SK-N-SH (cell line): ENCODE measurements around the gene PKNOX2. TPM values are rescaled to one million over a fixed set of nuclear protein-coding genes. Genes with fewer than 3 reads are reported as not detected.

Experiments
- CTCF ChIA-PET: fragments of 300-600, 350-600 bp; formaldehyde crosslinking; extraction: SDS; loops from one replicate; lab custom pipeline; 2021; lab: Yijun Ruan, JAX
- POLR2A ChIA-PET: fragments of 350-600 bp; sonication (Branson Sonifier 250); formaldehyde crosslinking; extraction: SDS; loops from one replicate; lab custom pipeline; 2020; ENCODE audit warnings: antibody characterized with exemption, inconsistent platforms; lab: Yijun Ruan, JAX
- DNase-seq: peaks from one replicate; pipeline ENCODE4 v3.0.0; 2012
- H2AFZ ChIP-seq: fragments of 200-600 bp; sonication (generic); 2 replicates; pipeline ENCODE4 v1.8.1; 2016; ENCODE audit warnings: antibody characterized with exemption, mild to moderate bottlenecking, low read depth
- H3F3A ChIP-seq: fragments of 200-600 bp; sonication (generic); replicated peaks from 2 replicates; pipeline ENCODE3; 2016; ENCODE audit warnings: antibody characterized with exemption, mild to moderate bottlenecking; ENCODE audit not compliant: insufficient read depth
- H3K27ac ChIP-seq, 2 experiments: fragments of 200-500 bp in 1 of 2; fragments of 200-600 bp in 1 of 2; sonication (Bioruptor generic) in 1 of 2; sonication (generic), shearing (Covaris generic) in 1 of 2; 2 replicates each; pipeline versions ENCODE4 v1.5.1 to v1.6.1; 2014 to 2016; ENCODE audit warnings: low read depth in 2 of 2, inconsistent platforms in 1 of 2, low read length in 1 of 2, mild to moderate bottlenecking in 1 of 2, mixed read lengths in 1 of 2
- H3K27me3 ChIP-seq: fragments of 200-600 bp; sonication (generic), shearing (Covaris generic); 2 replicates; pipeline ENCODE4 v1.6.1; 2016; ENCODE audit warnings: mixed run types; ENCODE audit not compliant: insufficient read depth
- H3K36me3 ChIP-seq, 2 experiments: fragments of 200-500 bp in 1 of 2; fragments of 200-600 bp in 1 of 2; sonication (Bioruptor generic) in 1 of 2; sonication (generic) in 1 of 2; replicated peaks in 1 of 2; 2 replicates each; pipeline versions ENCODE3 to v1.5.1; 2014 to 2016; ENCODE audit warnings: low read length in 1 of 2, mild to moderate bottlenecking in 1 of 2; ENCODE audit not compliant: insufficient read depth in 2 of 2, control insufficient read depth in 1 of 2
- H3K4me1 ChIP-seq, 2 experiments: fragments of 200-500 bp in 1 of 2; fragments of 200-600 bp in 1 of 2; sonication (Bioruptor generic) in 1 of 2; sonication (generic), shearing (Covaris generic) in 1 of 2; 2 replicates each; pipeline versions ENCODE4 v1.5.1 to v1.6.1; 2014 to 2016; ENCODE audit warnings: low read depth in 1 of 2, low read length in 1 of 2, mixed run types in 1 of 2; ENCODE audit not compliant: insufficient read depth in 2 of 2, control insufficient read depth in 1 of 2
- H3K4me2 ChIP-seq: fragments of 200-600 bp; sonication (generic), shearing (Covaris generic); 2 replicates; pipeline ENCODE4 v1.6.1; 2017; ENCODE audit warnings: mixed run types
- H3K4me3 ChIP-seq, 2 experiments: fragments of 200-500 bp in 1 of 2; fragments of 200-600 bp in 1 of 2; sonication (Bioruptor generic) in 1 of 2; sonication (generic), shearing (Covaris generic) in 1 of 2; 2 replicates each; pipeline versions ENCODE4 v1.5.1 to v1.8.1; 2014 to 2016; ENCODE audit warnings: low read depth in 2 of 2, inconsistent platforms in 1 of 2, low read length in 1 of 2, mild to moderate bottlenecking in 1 of 2, mixed read lengths in 1 of 2, moderate library complexity in 1 of 2
- H3K79me2 ChIP-seq: fragments of 200-600 bp; sonication (generic); 2 replicates; pipeline ENCODE4 v1.8.1; 2017; ENCODE audit warnings: mild to moderate bottlenecking; ENCODE audit not compliant: insufficient read depth
- H3K9ac ChIP-seq: fragments of 200-600 bp; sonication (generic); 2 replicates; pipeline ENCODE4 v1.6.1; 2017; ENCODE audit warnings: mixed run types
- H3K9me2 ChIP-seq: fragments of 200-600 bp; sonication (generic); 2 replicates; pipeline ENCODE4 v1.6.1; 2017; ENCODE audit warnings: mixed run types
- H3K9me3 ChIP-seq: fragments of 200-600 bp; sonication (generic); 2 replicates; pipeline ENCODE4 v1.6.1; 2017; ENCODE audit warnings: mixed run types, mild to moderate bottlenecking, moderate library complexity
- H4K20me1 ChIP-seq: fragments of 200-600 bp; sonication (generic); 2 replicates; pipeline ENCODE4 v1.6.1; 2017; ENCODE audit warnings: mild to moderate bottlenecking, mixed run types; ENCODE audit not compliant: insufficient read depth
- CHD2 ChIP-seq: fragments of 150-350 bp; IDR thresholded peaks from 2 replicates; pipeline ENCODE4 v1.6.1; 2018; ENCODE audit warnings: low read length; ENCODE audit not compliant: partially characterized antibody
- ELF1 ChIP-seq: IDR thresholded peaks from 2 replicates; pipeline ENCODE4 v1.4.0; 2012
- EP300 ChIP-seq, 2 experiments: IDR thresholded peaks; 2 replicates each; pipeline versions ENCODE4 v1.4.0 to v1.6.1; 2012; ENCODE audit warnings: borderline replicate concordance in 1 of 2, low read depth in 1 of 2, low read length in 1 of 2
- EZH2phosphoT487 ChIP-seq: fragments of 200-600 bp; sonication (generic); IDR thresholded peaks from 2 replicates; pipeline ENCODE4 v1.6.1; 2017; ENCODE audit warnings: low read depth, mixed run types, mild to moderate bottlenecking, antibody characterized with exemption, moderate library complexity, borderline replicate concordance
- FOSL2 ChIP-seq: IDR thresholded peaks from 2 replicates; pipeline ENCODE4 v1.4.0; 2012; ENCODE audit warnings: low read depth, mild to moderate bottlenecking, moderate library complexity, borderline replicate concordance
- FOXM1 ChIP-seq: IDR thresholded peaks from 2 replicates; pipeline ENCODE4 v1.4.0; 2012; ENCODE audit warnings: low read depth, mild to moderate bottlenecking
- GABPA ChIP-seq: IDR thresholded peaks from 2 replicates; pipeline ENCODE4 v1.4.0; 2012; ENCODE audit warnings: low read depth, mild to moderate bottlenecking
- MEF2A ChIP-seq: IDR thresholded peaks from 2 replicates; pipeline ENCODE4 v1.4.0; 2012; ENCODE audit warnings: low read depth, borderline replicate concordance
- MXI1 ChIP-seq: IDR thresholded peaks from 2 replicates; pipeline ENCODE4 v1.6.1; 2012; ENCODE audit warnings: mild to moderate bottlenecking, low read depth, low read length, improper control_type of control experiment
- NFIC ChIP-seq: IDR thresholded peaks from 2 replicates; pipeline ENCODE4 v1.4.0; 2012; ENCODE audit warnings: borderline replicate concordance
- NRF1 ChIP-seq: IDR thresholded peaks from 2 replicates; pipeline ENCODE4 v1.6.1; 2012; ENCODE audit warnings: low read depth, mild to moderate bottlenecking, low read length
- POLR2AphosphoS5 ChIP-seq: IDR thresholded peaks from 2 replicates; pipeline ENCODE4 v1.6.1; 2012; ENCODE audit warnings: low read depth, low read length
- RAD21 ChIP-seq: IDR thresholded peaks from 2 replicates; pipeline ENCODE4 v1.6.1; 2012; ENCODE audit warnings: mild to moderate bottlenecking, low read length
- RXRA ChIP-seq: IDR thresholded peaks from 2 replicates; pipeline ENCODE4 v1.4.0; 2012; ENCODE audit warnings: low read depth, mild to moderate bottlenecking, borderline replicate concordance
- SIN3A ChIP-seq: IDR thresholded peaks from 2 replicates; pipeline ENCODE4 v1.6.1; 2012; ENCODE audit warnings: low read depth, mild to moderate bottlenecking, low read length, moderate library complexity, borderline replicate concordance
- SMC3 ChIP-seq: IDR thresholded peaks from 2 replicates; pipeline ENCODE4 v1.6.1; 2012; ENCODE audit warnings: low read depth, low read length, improper control_type of control experiment
- TEAD4 ChIP-seq: IDR thresholded peaks from 2 replicates; pipeline ENCODE4 v1.4.0; 2012; ENCODE audit warnings: mild to moderate bottlenecking, borderline replicate concordance; ENCODE audit not compliant: insufficient read depth
- YY1 ChIP-seq: IDR thresholded peaks from 2 replicates; pipeline ENCODE4 v1.4.0; 2012; ENCODE audit warnings: low read depth, mild to moderate bottlenecking
- WGBS: methylation state at CpG from one replicate; pipeline ENCODE4 v1.1.6; 2017; ENCODE audit warnings: low lambda C conversion rate; 5-methylcytosine and 5-hydroxymethylcytosine counted together
- polyA plus RNA-seq, 3 experiments: library from polyadenylated mRNA; depleted of rRNA; stranded (reverse); fragments of >200 nt; gene quantifications; 2 replicates each; pipeline ENCODE4 v1.2.3, GENCODE V29; 2012
- TF ChIP-seq, protein P1 (sequence below): IDR thresholded peaks from 2 replicates; pipeline ENCODE4; 2012
- TF ChIP-seq, protein P2 (sequence below): IDR thresholded peaks from 2 replicates; pipeline ENCODE4 v1.4.0; 2012; ENCODE audit warnings: low read depth, borderline replicate concordance
- TF ChIP-seq, protein P3 (sequence below): fragments of 150-350 bp; IDR thresholded peaks from 2 replicates; pipeline ENCODE4 v1.6.1; 2016; ENCODE audit warnings: mild to moderate bottlenecking, low read depth, low read length
- TF ChIP-seq, protein P4 (sequence below): IDR thresholded peaks from 2 replicates; pipeline ENCODE4 v1.4.0; 2012; ENCODE audit warnings: low read depth, borderline replicate concordance

Gene PKNOX2
- polyA plus RNA-seq, 1 of the 3 experiments (the other 2 are of a cell fraction) = 0.02 TPM

DNA sequence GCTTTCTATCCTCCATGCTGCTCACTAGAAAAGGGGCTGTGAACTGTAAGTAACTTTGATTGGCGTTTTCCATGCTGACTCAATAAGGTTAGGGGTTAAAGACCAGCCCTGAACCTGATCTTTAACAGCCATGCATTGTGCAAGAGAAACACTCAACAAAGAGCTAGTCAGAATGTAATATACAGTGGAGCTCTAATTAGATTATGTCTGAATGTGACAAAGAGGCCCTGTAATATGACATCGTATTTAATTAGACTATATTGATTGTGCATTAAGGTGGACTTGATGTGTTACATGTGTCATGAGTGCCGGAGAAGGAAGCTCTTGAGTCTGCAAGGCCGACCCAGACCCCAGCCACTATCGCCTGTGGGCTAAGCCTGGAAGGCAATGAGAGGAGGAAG is 70.5 kb downstream of the PKNOX2 start (continued):
- TF ChIP-seq NRF1 (no peak), FOSL2 (no peak), NFIC (no peak), MXI1 (no peak)
- TF ChIP-seq, protein P1, sequence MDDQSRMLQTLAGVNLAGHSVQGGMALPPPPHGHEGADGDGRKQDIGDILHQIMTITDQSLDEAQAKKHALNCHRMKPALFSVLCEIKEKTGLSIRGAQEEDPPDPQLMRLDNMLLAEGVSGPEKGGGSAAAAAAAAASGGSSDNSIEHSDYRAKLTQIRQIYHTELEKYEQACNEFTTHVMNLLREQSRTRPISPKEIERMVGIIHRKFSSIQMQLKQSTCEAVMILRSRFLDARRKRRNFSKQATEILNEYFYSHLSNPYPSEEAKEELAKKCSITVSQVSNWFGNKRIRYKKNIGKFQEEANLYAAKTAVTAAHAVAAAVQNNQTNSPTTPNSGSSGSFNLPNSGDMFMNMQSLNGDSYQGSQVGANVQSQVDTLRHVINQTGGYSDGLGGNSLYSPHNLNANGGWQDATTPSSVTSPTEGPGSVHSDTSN = no peak

DNA sequence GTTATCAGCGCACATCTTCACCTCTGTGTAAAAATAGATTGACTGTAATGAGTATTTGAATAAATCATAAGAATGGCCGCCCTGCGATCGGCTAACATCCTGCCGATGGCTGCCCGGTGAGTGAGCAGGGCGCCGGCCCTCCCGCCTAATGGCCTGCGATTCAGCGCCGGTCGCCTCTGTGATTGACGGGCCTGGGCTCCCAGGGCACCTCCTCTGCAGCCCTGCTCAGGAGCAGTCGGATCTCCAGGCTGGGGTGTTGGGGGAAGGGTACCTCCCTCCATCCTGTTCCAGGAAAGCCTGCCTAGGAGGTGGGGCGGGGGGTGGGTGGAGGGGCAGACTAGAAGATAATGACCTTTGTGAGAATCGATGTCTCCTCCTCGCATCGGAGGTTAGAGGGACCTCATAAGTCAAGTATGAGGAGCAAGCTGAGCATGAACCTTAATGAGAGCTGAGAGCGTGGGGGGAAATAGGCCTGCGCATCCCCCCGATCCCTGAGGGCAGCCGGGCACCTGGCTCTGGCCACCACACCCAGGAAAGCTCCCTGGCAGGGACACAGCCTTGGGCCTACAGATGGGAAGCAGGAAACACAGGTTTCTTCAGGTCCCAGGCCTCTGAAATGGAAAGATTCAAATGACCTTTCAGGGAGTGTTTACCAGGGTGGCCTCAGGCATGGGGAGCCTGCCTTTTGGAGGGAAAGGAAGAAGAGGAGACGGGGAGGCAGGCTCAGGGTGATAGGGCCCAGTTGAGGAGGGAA is 71.7 kb downstream of the PKNOX2 start:
- Histone ChIP-seq H3K36me3 (no peaks in the 10 kb centered on the region), H3K4me1 (no peaks in the 10 kb centered on the region; a peak in 1 of 4 replicates), H3F3A (no peaks in the 10 kb centered on the region), H3K27ac (no peak overlapping the region), H3K27me3 (no peaks in the 10 kb centered on the region), H3K9me3 (no peaks in the 10 kb centered on the region), H3K9ac (no peak overlapping the region), H3K4me2 (no peak overlapping the region), H2AFZ (no peak overlapping the region), H3K4me3 (no peak overlapping the region), H3K79me2 (no peaks in the 10 kb centered on the region), H4K20me1 (no peaks in the 10 kb centered on the region), H3K9me2 (no peaks in the 10 kb centered on the region)
- no peak for DNase-seq
- no peak for TF ChIP-seq RXRA
- TF ChIP-seq FOXM1 = no peak
- no peak for TF ChIP-seq POLR2AphosphoS5
- TF ChIP-seq, protein P2, sequence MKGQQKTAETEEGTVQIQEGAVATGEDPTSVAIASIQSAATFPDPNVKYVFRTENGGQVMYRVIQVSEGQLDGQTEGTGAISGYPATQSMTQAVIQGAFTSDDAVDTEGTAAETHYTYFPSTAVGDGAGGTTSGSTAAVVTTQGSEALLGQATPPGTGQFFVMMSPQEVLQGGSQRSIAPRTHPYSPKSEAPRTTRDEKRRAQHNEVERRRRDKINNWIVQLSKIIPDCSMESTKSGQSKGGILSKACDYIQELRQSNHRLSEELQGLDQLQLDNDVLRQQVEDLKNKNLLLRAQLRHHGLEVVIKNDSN = no peak
- no peak for TF ChIP-seq RAD21
- TF ChIP-seq GABPA = no peak
- no peak for TF ChIP-seq ELF1
- no peak for TF ChIP-seq SIN3A
- TF ChIP-seq SMC3 = no peak
- TF ChIP-seq, protein P3, sequence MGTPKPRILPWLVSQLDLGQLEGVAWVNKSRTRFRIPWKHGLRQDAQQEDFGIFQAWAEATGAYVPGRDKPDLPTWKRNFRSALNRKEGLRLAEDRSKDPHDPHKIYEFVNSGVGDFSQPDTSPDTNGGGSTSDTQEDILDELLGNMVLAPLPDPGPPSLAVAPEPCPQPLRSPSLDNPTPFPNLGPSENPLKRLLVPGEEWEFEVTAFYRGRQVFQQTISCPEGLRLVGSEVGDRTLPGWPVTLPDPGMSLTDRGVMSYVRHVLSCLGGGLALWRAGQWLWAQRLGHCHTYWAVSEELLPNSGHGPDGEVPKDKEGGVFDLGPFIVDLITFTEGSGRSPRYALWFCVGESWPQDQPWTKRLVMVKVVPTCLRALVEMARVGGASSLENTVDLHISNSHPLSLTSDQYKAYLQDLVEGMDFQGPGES = no peak
- TF ChIP-seq CHD2 = no peak
- TF ChIP-seq TEAD4 = no peak
- TF ChIP-seq, protein P4, sequence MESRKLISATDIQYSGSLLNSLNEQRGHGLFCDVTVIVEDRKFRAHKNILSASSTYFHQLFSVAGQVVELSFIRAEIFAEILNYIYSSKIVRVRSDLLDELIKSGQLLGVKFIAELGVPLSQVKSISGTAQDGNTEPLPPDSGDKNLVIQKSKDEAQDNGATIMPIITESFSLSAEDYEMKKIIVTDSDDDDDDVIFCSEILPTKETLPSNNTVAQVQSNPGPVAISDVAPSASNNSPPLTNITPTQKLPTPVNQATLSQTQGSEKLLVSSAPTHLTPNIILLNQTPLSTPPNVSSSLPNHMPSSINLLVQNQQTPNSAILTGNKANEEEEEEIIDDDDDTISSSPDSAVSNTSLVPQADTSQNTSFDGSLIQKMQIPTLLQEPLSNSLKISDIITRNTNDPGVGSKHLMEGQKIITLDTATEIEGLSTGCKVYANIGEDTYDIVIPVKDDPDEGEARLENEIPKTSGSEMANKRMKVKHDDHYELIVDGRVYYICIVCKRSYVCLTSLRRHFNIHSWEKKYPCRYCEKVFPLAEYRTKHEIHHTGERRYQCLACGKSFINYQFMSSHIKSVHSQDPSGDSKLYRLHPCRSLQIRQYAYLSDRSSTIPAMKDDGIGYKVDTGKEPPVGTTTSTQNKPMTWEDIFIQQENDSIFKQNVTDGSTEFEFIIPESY = no peak
- no peak for TF ChIP-seq EP300 (IDR thresholded peaks at IDR 0.05; ENCODE audit: borderline replicate concordance in 1 of 2, low read depth in 1 of 2, low read length in 1 of 2)
- no peak for TF ChIP-seq YY1
- TF ChIP-seq MEF2A = no peak
- TF ChIP-seq EZH2phosphoT487 = no peak
- TF ChIP-seq NRF1 = no peak
- WGBS = 40% methylated on average over 8 of the region's 24 CpGs
- CTCF ChIA-PET = interaction anchor here (0.8 to 1.2 kb wide), 4 partner anchors 17 to 186 kb away, joined by 3 to 5 read pairs (median 4); no protein-coding TSS in a partner anchor
- POLR2A ChIA-PET = no interaction called here
